ACC112 (cell line): ENCODE measurements around the gene GFPT1.

Experiments used
- H2AFZ ChIP-seq: fragments of 200-600 bp; sonication (generic); one replicate; pipeline ENCODE4 v1.6.0; 2017; ENCODE audit warnings: antibody characterized with exemption, low read length; ENCODE audit not compliant: unreplicated experiment
- H3K27ac ChIP-seq: fragments of 200-600 bp; sonication (generic); 2 replicates; pipeline ENCODE4 v1.5.1; 2014; ENCODE audit warnings: low read depth, mild to moderate bottlenecking, antibody characterized with exemption, low read length, moderate library complexity
- H3K27me3 ChIP-seq: fragments of 200-600 bp; sonication (generic); 2 replicates; pipeline ENCODE4 v1.6.1; 2014; ENCODE audit warnings: mild to moderate bottlenecking, antibody characterized with exemption, low read length, moderate library complexity, mixed read lengths; ENCODE audit not compliant: insufficient read depth
- H3K36me3 ChIP-seq: fragments of 200-600 bp; sonication (generic); 2 replicates; pipeline ENCODE4 v1.6.1; 2016; ENCODE audit warnings: mild to moderate bottlenecking, antibody characterized with exemption, low read length, moderate library complexity, mixed read lengths; ENCODE audit not compliant: insufficient read depth
- H3K4me1 ChIP-seq: fragments of 200-600 bp; sonication (generic); one replicate; pipeline ENCODE4 v1.6.1; 2016; ENCODE audit warnings: low read length, mixed read lengths; ENCODE audit not compliant: insufficient read depth, unreplicated experiment, control insufficient read depth
- H3K4me3 ChIP-seq: fragments of 200-600 bp; sonication (generic); 2 replicates; pipeline ENCODE4 v1.5.1; 2014; ENCODE audit warnings: mild to moderate bottlenecking, low read depth, low read length
- H3K79me2 ChIP-seq: fragments of 200-600 bp; sonication (generic); one replicate; pipeline ENCODE4 v1.6.0; 2016; ENCODE audit warnings: low read length; ENCODE audit not compliant: control insufficient read depth, unreplicated experiment, insufficient read depth

The GFPT1 gene

GRCh38 chr2:69405306-69405705 lies 18.3 kb upstream of the GFPT1 start:
- no peaks in the 10 kb centered on the region for H3K27me3 ChIP-seq
- H3K36me3 ChIP-seq = peaks cover 49% of the 10 kb centered on the region
- no peaks in the 10 kb centered on the region for H3K79me2 ChIP-seq
- no peaks in the 10 kb centered on the region for H3K4me1 ChIP-seq
- H2AFZ ChIP-seq = no peak overlapping the region
- H3K27ac ChIP-seq = no peak overlapping the region
- H3K4me3 ChIP-seq = no peak overlapping the region

DNA sequence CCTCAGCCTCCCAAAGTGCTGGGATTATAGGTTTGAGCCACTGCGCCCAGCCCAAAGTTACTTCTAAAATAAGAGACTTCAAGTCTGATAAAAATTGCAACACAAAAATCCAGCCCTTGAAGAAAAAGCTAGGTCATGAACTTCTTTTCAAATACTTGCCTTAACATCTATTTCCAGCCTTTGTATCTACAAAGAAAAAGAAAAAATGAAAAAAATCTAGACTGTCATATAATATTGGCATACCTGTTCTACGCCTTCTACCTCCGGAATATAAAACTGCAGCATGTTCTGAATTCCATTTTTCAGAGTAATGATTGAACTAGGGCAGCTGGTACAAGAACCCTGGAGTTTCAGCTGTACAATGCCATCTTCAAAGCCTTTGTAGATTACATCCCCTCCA lies 13.1 kb upstream of the GFPT1 start:
- Histone ChIP-seq H3K36me3 (peaks cover 40% of the 10 kb centered on the region), H3K27me3 (no peaks in the 10 kb centered on the region), H3K27ac (no peak overlapping the region), H3K79me2 (no peaks in the 10 kb centered on the region), H3K4me1 (no peaks in the 10 kb centered on the region), H2AFZ (no peak overlapping the region), H3K4me3 (no peak overlapping the region)

DNA sequence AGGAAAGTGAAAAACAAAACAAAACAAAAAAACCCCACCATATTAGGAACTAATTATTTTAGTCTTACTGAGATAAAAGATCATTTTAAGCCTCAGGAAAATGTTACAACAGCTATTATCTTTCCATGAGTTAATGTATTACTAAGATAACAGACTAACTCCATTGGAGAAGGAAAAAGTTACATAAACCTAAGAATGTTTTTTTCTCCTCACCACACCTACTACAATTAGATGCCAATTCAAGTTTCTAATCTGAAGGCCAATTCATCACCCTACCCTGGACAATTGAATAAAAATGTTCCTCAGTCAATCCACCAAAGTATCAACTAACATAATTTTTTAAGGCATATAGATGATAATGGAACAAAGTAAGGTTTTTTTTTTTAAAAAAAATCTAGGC lies 10.2 kb upstream of the GFPT1 start:
- Histone ChIP-seq H3K4me3 (no peak overlapping the region), H3K4me1 (no peaks in the 10 kb centered on the region), H3K27ac (no peak overlapping the region), H3K27me3 (no peaks in the 10 kb centered on the region), H3K79me2 (no peaks in the 10 kb centered on the region), H2AFZ (no peak overlapping the region), H3K36me3 (peaks cover 19% of the 10 kb centered on the region)

GRCh38 chr2:69395866-69396265 lies 8.8 kb upstream of the GFPT1 start:
- Histone ChIP-seq H3K36me3 (peaks cover 18% of the 10 kb centered on the region), H3K4me1 (no peaks in the 10 kb centered on the region), H3K79me2 (no peaks in the 10 kb centered on the region), H3K4me3 (no peak overlapping the region), H3K27ac (no peak overlapping the region), H3K27me3 (no peaks in the 10 kb centered on the region), H2AFZ (no peak overlapping the region)

DNA sequence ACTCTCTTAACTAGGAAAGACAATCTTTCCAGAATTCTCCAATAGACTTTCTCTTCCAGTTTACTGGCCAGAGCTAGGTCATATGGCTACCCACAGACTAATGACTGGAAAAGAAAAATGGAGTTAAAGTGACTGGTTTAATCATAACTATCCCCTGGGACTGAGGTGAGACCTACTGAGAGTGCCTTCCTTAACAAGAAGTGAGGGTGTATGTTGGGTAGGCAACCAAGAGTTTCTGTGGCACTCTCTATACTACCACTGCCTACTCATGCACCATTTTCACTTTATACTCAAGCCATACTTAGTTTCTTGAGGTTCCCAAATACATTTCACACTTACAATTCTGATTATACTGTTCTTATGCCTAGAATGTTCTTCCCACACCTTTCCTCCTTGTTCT lies 6.9 kb upstream of the GFPT1 start:
- no peak overlapping the region for H3K27ac ChIP-seq
- H3K27me3 ChIP-seq = no peaks in the 10 kb centered on the region
- H2AFZ ChIP-seq = no peak overlapping the region
- no peaks in the 10 kb centered on the region for H3K4me1 ChIP-seq
- H3K36me3 ChIP-seq = peaks cover 11% of the 10 kb centered on the region; the same call in 1 of the 2 replicates
- H3K79me2 ChIP-seq = no peaks in the 10 kb centered on the region
- H3K4me3 ChIP-seq = no peak overlapping the region

DNA sequence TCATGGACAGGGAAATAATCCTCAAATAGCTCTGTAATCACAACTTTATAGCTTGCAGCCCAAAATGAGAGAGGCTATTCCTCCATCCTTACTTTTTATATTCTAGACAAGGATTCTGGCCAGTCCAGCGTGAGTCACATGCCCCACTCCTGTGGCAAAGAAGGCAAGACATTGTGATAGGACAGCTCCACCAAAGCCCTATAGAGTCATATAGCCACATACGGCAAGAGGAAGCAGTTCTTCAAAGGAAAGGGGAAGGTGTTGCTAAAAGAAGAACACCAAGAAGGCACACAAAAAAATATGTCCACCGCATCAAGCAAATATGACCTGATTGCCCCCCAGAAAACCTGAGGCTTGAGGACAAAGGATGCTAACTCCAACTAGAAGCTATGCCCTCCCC lies 3.4 kb upstream of the GFPT1 start:
- no peaks in the 10 kb centered on the region for H3K36me3 ChIP-seq
- no peak overlapping the region for H3K27ac ChIP-seq
- H3K27me3 ChIP-seq = no peaks in the 10 kb centered on the region
- H3K4me1 ChIP-seq = peaks cover 7% of the 10 kb centered on the region
- H3K4me3 ChIP-seq = no peak overlapping the region
- H3K79me2 ChIP-seq = peaks cover 24% of the 10 kb centered on the region
- H2AFZ ChIP-seq = no peak overlapping the region

- Histone ChIP-seq H3K4me3 (no peak overlapping the region), H2AFZ (no peak overlapping the region), H3K27me3 (no peaks in the 10 kb centered on the region), H3K79me2 (peaks cover 29% of the 10 kb centered on the region), H3K4me1 (peaks cover 7% of the 10 kb centered on the region), H3K27ac (no peak overlapping the region), H3K36me3 (no peaks in the 10 kb centered on the region)
Measured at GRCh38 chr2:69390001-69390400, 3.0 kb upstream of the GFPT1 start.

GRCh38 chr2:69389271-69389670 lies 2.2 kb upstream of the GFPT1 start:
- Histone ChIP-seq H3K79me2 (peaks cover 36% of the 10 kb centered on the region), H3K4me1 (peaks cover 10% of the 10 kb centered on the region), H3K4me3 (no peak overlapping the region), H2AFZ (no peak overlapping the region), H3K27me3 (no peaks in the 10 kb centered on the region), H3K27ac (no peak overlapping the region), H3K36me3 (no peaks in the 10 kb centered on the region)

DNA sequence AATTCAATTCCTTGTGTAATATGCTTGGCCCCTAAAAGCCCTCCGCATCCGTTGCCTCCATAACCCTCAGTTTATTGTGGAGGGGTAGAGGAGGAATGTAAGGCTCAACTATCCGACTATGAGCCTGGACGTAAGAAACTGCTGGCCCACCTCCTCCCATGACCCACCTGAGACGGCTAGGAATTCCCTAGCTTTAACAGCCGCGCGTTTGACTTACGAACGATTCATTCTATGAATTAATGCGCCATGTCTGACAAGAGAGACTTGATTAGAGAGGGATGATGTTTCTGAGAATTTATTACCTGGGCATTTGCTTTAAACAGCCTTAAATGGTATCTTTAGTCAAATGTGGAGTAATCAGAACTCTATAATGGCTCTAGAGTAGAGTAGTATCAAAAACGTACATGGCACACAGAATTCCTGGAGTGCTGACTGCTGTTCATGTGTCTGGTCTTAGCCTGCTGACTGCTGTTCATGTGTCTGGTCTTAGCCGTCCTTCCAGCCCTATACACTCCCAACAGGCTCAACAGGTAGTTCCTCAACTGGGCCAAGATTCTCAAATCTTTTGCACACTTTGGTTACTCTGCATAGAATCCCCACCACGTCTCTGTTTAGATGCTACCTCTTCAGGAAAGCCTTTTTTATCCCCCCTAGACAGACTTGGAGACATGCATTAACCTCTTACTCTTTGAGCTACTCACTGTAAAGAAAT lies 899 bp upstream of the GFPT1 start:
- Histone ChIP-seq H3K79me2 (peaks cover 49% of the 10 kb centered on the region), H3K4me3 (peak overlapping the region; percentile 94), H2AFZ (peak overlapping the region; percentile 99), H3K36me3 (no peaks in the 10 kb centered on the region), H3K27me3 (no peaks in the 10 kb centered on the region), H3K27ac (peak overlapping the region; percentile 73), H3K4me1 (peaks cover 18% of the 10 kb centered on the region)

DNA sequence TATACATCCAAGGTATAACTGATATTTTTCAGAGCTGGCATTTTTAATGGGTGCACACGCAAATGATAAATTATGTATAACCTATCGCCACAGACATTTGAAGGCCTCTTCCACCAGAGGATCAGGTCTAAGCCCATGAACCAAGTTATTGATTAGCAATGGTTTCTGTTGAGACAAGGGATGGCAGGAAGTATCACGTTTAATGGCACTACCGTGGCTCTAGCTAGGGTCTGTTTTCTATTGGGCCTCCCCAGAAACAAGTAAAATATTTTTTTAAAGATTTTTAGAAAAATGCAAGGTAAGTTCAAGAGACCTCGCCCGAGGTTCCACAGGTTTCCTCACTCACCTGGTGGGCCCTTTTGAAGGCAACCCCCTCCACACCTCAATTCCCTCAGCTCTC lies 667 bp downstream of the GFPT1 start:
- Histone ChIP-seq H3K79me2 (peaks cover 64% of the 10 kb centered on the region), H3K36me3 (no peaks in the 10 kb centered on the region), H3K27ac (peak overlapping the region; percentile 51), H3K4me1 (peaks cover 33% of the 10 kb centered on the region), H3K27me3 (no peaks in the 10 kb centered on the region), H3K4me3 (peak overlapping the region; percentile 94), H2AFZ (peak overlapping the region; percentile 53)

DNA sequence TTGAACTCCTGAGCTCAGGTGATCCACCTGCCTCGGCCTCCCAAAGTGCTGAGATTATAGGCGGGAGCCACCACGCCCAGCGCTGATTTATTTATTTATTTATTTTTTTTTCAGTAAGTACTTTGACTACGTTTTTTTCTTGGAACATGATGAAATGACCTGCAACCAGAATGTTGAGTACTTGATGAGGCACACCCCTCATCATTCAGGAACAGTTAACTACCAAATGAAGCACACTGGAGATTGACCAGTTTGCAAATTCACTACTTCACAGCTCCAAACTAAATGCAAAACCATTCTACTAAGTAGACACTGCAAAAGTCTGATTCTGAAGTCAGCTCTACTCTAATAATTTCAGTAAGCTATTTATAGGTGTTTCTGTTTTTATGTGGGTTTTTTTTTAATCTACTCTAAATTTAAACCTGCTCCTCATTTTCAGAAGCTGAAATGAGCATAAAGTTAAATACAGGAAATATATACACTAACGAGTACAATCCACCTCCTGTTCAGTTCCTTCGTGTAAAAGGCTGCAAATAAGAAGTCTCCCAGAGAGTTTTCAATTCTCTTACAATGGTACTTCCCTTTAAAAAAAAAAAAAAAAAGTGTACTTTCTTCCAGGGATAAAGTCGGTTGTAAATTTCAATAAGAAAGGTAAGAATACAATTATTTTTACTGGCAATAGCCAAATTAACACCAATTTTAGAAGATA lies 1.4 kb downstream of the GFPT1 start:
- Histone ChIP-seq H3K27me3 (no peaks in the 10 kb centered on the region), H3K79me2 (peaks cover 72% of the 10 kb centered on the region), H3K27ac (peak overlapping the region; percentile 51), H3K4me3 (peak overlapping the region; percentile 94), H3K36me3 (no peaks in the 10 kb centered on the region), H2AFZ (peak overlapping the region; percentile 14), H3K4me1 (peaks cover 39% of the 10 kb centered on the region)
